ENCODE measurements around the gene HDDC2.

The HDDC2 gene

GRCh38 chr6:125301435-125302391 lies at the start of gene HDDC2:
HDDC2 (minus strand) TSS chr6:125301967; CDS start chr6:125301932, 35 bp downstream.
- peak in 1 of 2 donors; percentile 25 for DNase-seq (ENCODE audit: low read depth in 1 of 2, low spot score in 1 of 2)

GRCh38 chr6:125346926-125347563 lies 45.3 kb upstream of the HDDC2 start:
- no peak for DNase-seq (ENCODE audit: low read depth in 1 of 2, low spot score in 1 of 2)

GRCh38 chr6:125346201-125346925 lies 44.6 kb upstream of the HDDC2 start:
- no peak for DNase-seq (ENCODE audit: low read depth in 1 of 2, low spot score in 1 of 2)

GRCh38 chr6:125341460-125341859 lies 39.7 kb upstream of the HDDC2 start:
- no peak for DNase-seq (ENCODE audit: low read depth in 1 of 2, low spot score in 1 of 2)

- no peak for DNase-seq (ENCODE audit: low read depth in 1 of 2, low spot score in 1 of 2)
These were observed 39.2 kb upstream of the HDDC2 start for GRCh38 chr6:125340991-125341390.

- DNase-seq (ENCODE audit: low read depth in 1 of 2, low spot score in 1 of 2): no peak
These were observed 38.5 kb upstream of the HDDC2 start for GRCh38 chr6:125340175-125340835.

- DNase-seq (ENCODE audit: low read depth in 1 of 2, low spot score in 1 of 2): no peak
These were observed 37.9 kb upstream of the HDDC2 start for GRCh38 chr6:125339653-125340052.

GRCh38 chr6:125338381-125338780 lies 36.6 kb upstream of the HDDC2 start:
- no peak for DNase-seq (ENCODE audit: low read depth in 1 of 2, low spot score in 1 of 2)

GRCh38 chr6:125337706-125338105 lies 35.9 kb upstream of the HDDC2 start:
- DNase-seq (ENCODE audit: low read depth in 1 of 2, low spot score in 1 of 2): no peak

GRCh38 chr6:125332664-125333063 lies 30.9 kb upstream of the HDDC2 start:
- no peak for DNase-seq (ENCODE audit: low read depth in 1 of 2, low spot score in 1 of 2)

- DNase-seq (ENCODE audit: low read depth in 1 of 2, low spot score in 1 of 2): no peak
These were observed 23.8 kb upstream of the HDDC2 start for GRCh38 chr6:125325586-125325985.

GRCh38 chr6:125323376-125323775 lies 21.6 kb upstream of the HDDC2 start:
- no peak for DNase-seq (ENCODE audit: low read depth in 1 of 2, low spot score in 1 of 2)

GRCh38 chr6:125316621-125317020 lies 14.9 kb upstream of the HDDC2 start:
- no peak for DNase-seq (ENCODE audit: low read depth in 1 of 2, low spot score in 1 of 2)

GRCh38 chr6:125315548-125315947 lies 13.8 kb upstream of the HDDC2 start:
- DNase-seq (ENCODE audit: low read depth in 1 of 2, low spot score in 1 of 2): no peak

GRCh38 chr6:125314009-125314581 lies 12.3 kb upstream of the HDDC2 start:
- no peak for DNase-seq (ENCODE audit: low read depth in 1 of 2, low spot score in 1 of 2)

- DNase-seq (ENCODE audit: low read depth in 1 of 2, low spot score in 1 of 2): no peak
These were observed 11.2 kb upstream of the HDDC2 start for GRCh38 chr6:125312950-125313349.

GRCh38 chr6:125312478-125312877 lies 10.7 kb upstream of the HDDC2 start:
- no peak for DNase-seq (ENCODE audit: low read depth in 1 of 2, low spot score in 1 of 2)

GRCh38 chr6:125310994-125311649 lies 9.4 kb upstream of the HDDC2 start:
- DNase-seq (ENCODE audit: low read depth in 1 of 2, low spot score in 1 of 2): no peak

- no peak for DNase-seq (ENCODE audit: low read depth in 1 of 2, low spot score in 1 of 2)
These were observed 6.3 kb upstream of the HDDC2 start for GRCh38 chr6:125307964-125308615.
